ENCODE data around the gene BRD1.
"Not testable (repeated sequence)": the region's sequence is repeated elsewhere in the genome, so short reads cannot be mapped to it uniquely, and the experiment has no call there.

Gene BRD1

DNA sequence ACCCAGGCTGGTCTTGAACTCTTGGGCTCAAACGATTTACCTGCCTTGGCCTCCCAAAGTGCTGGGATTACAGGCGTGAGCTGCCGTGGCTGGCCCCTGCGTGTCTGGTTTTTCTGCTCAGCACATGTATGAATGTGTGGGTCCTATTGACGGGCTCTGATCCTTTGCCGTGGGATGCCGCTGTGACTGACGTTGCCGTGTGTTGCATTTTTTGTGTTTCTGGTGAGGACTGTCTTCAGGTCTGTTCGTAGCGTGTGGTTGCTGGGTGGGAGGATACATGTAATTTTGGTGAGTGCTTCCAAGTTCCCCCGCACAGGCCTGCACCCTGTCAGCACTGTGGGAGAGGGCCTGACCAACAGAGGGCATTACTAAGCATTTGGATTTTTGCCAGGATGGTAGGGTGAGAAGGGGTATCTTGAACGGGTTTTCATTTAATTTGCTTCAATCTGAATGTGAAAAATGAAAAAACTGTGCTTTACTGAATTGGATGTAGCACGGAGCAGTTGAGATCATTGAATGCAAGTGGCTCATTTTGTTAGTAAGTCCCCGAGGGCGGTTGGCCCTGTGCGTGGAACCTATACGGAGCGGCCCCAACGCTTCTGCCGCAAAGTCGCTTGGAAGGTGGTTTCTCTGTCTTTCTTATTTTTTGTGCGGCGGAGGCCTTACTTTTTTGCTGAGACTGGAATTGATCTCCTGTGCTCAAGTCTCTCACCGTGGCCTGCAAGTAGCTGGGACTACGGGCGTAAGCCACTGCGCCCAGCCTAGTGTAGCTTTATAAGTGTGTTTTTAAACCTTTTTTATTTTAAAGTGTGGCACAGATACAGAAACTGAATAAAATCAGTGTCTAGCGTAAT lies 34.2 kb upstream of the BRD1 start:
- Mint-ChIP-seq H3K27ac (peak overlapping the region; percentile 17), H3K4me1 (ENCODE audit: low read depth) (peaks cover 65% of the 10 kb centered on the region), H3K4me3 (no peak overlapping the region), H3K27me3 (no peaks in the 10 kb centered on the region), H3K36me3 (ENCODE audit: low read depth) (peaks cover 24% of the 10 kb centered on the region), H3K9me3 (peaks cover 8% of the 10 kb centered on the region)
- DNase-seq = no peak

DNA sequence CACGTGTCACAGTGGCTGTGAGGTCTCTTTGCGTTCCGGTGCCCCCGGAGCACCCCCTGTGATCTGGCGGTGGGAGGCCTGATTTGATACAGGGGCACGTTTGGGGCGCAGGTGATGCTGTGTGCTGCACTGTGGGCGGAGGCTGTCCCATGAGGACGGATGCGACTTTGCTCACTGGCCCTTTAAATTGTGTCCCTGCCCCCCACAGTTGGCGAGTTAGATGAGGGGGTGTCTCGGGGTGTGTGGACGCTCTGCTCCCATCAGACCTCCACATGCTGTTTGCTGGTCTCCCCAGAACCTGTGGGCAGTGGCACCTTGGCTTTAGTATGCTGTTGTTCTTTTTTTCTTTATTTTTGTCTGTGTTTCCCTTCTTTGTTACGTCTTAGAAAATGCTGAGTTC lies 31.2 kb upstream of the BRD1 start:
- peaks cover 68% of the 10 kb centered on the region for H3K4me1 Mint-ChIP-seq (ENCODE audit: low read depth)
- H3K4me3 Mint-ChIP-seq = no peak overlapping the region
- H3K27ac Mint-ChIP-seq = no peak overlapping the region
- no peaks in the 10 kb centered on the region for H3K9me3 Mint-ChIP-seq
- no peaks in the 10 kb centered on the region for H3K27me3 Mint-ChIP-seq
- no peak for DNase-seq
- peaks cover 21% of the 10 kb centered on the region for H3K36me3 Mint-ChIP-seq (ENCODE audit: low read depth)

DNA sequence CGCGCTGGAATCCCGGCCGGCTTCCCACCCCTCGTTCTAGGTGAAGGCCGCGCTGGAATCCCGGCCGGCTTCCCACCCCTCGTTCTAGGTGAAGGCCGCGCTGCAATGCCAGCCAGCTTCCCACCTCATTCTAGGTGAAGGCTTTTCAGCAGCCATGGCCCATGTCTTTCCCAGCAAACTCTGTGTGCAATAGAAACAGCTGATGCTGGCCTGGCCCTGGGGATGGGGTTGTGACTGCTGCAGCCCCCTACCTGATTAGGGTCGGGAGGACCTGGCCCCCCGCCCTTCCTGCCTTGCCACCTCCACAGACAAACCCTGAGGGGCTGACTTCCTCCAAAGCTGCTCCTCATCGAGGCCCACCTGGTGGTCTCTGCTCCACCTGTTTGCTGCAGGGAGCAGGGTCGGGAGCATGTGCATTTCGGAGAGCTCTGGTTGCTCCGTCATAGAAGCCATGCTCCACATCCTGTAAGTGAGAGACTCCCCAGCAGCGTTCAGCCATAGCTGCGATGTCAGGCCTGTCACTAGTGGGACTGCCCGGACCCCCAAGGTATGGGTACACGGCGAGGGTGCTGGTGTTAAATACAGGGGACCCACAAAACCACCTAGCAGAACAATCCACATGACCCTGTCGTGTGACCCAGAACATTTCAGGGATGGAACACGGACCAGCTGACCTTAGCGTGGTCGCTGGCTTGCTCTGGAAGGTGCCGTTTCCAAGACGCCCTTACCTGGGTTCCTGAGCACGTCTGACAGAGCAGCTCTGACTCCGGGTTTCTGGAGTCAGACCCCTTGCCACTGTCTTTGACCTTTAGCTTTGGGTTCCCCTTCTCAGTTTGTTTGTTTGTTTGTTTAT lies 29.3 kb upstream of the BRD1 start:
- Mint-ChIP-seq H3K27me3 (no peaks in the 10 kb centered on the region), H3K4me1 (ENCODE audit: low read depth) (peaks cover 56% of the 10 kb centered on the region), H3K27ac (peak overlapping the region; percentile 50), H3K4me3 (no peak overlapping the region), H3K9me3 (no peaks in the 10 kb centered on the region), H3K36me3 (ENCODE audit: low read depth) (peaks cover 21% of the 10 kb centered on the region)
- DNase-seq = no peak

DNA sequence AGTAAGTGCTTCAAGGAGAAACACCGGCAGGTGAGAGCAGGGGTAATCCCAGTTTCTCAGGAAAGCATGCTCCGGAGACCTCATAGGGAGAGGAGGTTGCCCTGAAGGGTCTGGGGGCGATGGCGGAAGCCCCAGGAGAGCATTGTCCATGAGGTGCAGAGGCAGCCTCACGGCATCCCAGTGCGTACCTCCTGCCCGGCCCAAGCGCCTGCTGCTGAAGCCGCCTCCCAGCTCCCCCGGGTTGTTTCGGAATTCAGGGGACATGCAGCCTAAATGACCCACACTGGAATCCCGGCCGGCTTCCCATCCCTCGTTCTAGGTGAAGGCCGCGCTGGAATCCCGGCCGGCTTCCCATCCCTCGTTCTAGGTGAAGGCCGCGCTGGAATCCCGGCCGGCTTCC lies 28.7 kb upstream of the BRD1 start:
- Mint-ChIP-seq H3K4me3 (peak overlapping the region; percentile 90), H3K4me1 (ENCODE audit: low read depth) (peaks cover 54% of the 10 kb centered on the region), H3K9me3 (no peaks in the 10 kb centered on the region), H3K27me3 (no peaks in the 10 kb centered on the region), H3K27ac (no peak overlapping the region), H3K36me3 (ENCODE audit: low read depth) (peaks cover 21% of the 10 kb centered on the region)
- no peak for DNase-seq

DNA sequence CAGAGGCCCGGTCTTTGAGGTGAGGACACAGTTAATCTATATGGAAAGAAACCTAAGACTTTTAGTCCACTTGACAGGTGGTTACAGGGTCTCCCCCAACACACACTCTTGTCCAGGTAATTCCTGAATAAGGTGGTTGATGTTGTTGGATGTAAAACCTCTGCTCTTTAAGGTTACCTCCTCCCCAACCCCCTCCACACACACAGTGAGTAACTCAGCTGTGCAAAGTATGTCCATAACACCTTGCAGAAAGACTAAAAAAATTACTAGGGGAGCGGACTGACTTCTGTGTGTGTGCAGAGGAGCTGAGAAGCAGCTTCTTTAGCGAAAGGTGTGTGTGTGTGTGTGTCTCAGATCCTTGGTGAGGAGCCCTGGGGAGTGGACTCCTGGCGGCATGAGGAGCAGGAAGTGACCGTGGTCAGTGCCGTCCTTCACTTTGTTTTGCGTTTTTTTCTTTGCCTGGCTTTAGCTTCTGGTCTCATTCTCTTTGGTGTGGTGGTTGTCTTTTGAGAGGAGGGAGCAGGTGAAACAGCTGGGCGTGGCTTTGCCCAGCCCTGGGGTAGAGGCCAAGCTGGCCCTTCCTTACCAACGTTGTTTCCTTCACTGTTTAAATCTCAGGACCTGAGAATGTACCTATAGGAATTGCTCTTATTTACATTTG lies 27.7 kb upstream of the BRD1 start:
- Mint-ChIP-seq H3K9me3 (no peaks in the 10 kb centered on the region), H3K4me1 (ENCODE audit: low read depth) (peaks cover 50% of the 10 kb centered on the region), H3K27ac (peak overlapping the region; percentile 61), H3K27me3 (peaks cover 6% of the 10 kb centered on the region), H3K4me3 (peak overlapping the region; percentile 90), H3K36me3 (ENCODE audit: low read depth) (peaks cover 21% of the 10 kb centered on the region)
- DNase-seq = no peak

DNA sequence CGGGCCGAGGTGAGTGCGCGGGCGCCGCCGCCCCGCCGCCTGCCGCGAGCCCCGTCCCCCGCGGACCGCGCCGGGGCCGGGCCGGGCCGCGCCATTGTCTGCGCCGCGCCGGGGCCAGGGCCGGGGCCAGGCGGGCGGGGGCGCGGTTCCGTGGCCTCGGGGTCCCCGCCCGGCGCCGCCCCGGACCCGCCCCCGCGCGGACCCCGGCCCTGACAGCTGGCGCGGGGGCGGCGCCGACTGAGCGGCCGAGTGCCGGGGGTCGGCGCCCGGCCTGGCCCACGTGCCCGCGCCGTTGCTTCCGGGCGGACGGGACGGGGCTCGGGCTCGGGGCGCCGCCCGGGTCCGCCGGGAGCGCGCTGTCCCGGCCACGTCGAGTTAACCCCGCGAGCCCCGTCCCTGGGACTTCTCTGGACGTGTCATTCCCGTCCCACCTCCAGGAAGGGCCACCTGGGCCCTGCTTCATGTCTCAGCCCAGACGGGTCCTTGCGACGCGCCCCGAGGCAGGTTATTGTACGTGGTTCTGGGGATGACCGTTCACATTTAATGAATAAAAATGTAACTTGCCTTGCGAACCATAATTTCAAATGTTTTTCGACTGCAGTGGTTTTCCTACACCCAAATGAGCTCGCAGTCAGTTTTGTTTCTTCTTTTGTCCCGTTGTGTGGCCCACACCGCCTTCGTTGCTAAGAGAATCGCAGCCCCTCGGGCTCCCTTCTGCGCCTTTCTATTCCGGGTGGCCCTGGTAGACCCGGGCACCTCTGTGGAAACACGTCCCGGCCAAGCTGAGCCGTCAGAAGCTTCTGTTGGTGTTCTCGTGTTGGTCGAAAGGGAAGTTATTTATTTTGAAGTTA lies 26.5 kb upstream of the BRD1 start:
- no peaks in the 10 kb centered on the region for H3K9me3 Mint-ChIP-seq
- peaks cover 21% of the 10 kb centered on the region for H3K36me3 Mint-ChIP-seq (ENCODE audit: low read depth)
- H3K27ac Mint-ChIP-seq = peak overlapping the region; percentile 92
- peaks cover 51% of the 10 kb centered on the region for H3K4me1 Mint-ChIP-seq (ENCODE audit: low read depth)
- H3K4me3 Mint-ChIP-seq = peak overlapping the region; percentile 90
- peak; percentile 55 for DNase-seq
- peaks cover 14% of the 10 kb centered on the region for H3K27me3 Mint-ChIP-seq

DNA sequence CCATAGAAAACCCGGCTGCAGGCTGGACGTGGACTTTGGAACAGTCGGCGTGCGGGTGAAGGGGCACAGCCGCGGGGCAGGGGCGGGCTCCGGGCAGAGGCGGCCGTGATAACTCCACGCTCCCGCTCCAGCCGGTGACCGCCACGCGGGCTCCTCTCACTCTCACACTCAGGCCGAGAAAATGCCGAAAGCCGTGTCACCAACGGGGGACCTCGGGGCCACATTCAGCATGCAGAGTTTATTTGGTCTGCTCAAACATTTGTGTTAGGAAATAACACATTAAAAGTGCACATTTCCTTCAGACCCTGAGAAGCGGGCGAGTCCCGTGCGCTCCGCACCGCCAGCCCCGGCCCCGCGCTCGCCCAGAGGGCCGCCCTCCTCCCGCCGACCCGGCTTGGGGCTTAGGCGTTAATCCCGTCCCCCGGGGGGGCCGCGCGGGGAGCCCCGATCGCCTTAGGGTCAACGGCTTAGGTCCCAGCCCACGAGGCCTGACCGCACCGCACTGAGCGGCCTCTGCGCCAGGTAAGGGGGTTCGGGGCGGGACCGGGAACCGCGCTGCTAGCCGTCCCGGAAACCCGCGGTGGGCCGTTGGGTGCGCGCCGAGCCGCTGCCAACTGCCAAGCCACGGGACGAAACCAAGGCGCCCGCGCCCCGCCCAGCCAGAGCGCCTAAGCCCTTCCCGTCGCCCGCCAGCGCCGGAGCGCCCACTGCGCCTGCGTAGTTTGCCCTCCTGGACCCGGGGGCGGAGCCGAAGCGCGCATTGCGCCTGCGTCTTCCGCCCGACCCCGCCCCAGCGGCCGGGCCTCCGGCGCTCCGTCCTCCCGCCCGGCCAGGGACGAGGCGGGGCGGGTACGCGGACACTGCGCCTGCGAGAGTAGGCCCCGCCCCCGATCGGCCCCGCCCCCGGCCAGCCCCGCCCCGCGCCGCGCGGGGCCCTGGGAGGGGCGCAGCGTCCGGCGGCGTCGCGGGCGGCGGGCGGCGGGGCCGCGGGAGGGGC lies 25.5 kb upstream of the BRD1 start, which contains the start of gene ZBED4:
ZBED4 (plus strand) TSS at position 947 of the 997 bp plus-strand sequence. CDS start 29,819 bp downstream, outside the sequence.
- peaks cover 41% of the 10 kb centered on the region for H3K4me1 Mint-ChIP-seq (ENCODE audit: low read depth)

DNA sequence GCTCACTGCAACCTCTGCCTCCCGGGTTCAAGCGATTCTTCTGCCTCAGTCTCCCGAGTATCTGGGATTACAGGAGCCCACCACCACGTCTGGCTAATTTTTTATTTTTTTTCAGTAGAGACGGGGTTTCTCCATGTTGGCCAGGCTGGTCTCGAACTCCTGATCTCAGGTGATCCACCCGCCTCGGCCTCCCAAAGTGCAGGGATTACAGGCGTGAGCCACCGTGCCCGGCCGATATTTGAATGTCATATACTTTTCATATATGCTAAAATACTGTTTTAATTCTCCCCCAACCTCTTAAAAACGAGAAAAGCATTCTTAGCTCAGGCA lies 24.9 kb upstream of the BRD1 start:
- H3K27me3 Mint-ChIP-seq = peaks cover 22% of the 10 kb centered on the region
- H3K4me3 Mint-ChIP-seq = peak overlapping the region; percentile 69
- DNase-seq, H3K9me3 Mint-ChIP-seq: not testable (repeated sequence)
- peak overlapping the region; percentile 44 for H3K27ac Mint-ChIP-seq
- peaks cover 14% of the 10 kb centered on the region for H3K36me3 Mint-ChIP-seq (ENCODE audit: low read depth)
- H3K4me1 Mint-ChIP-seq (ENCODE audit: low read depth) = peaks cover 39% of the 10 kb centered on the region

More for the DNA sequence above, 25.5 kb upstream of the BRD1 start, which contains the start of gene ZBED4:
- peaks cover 14% of the 10 kb centered on the region for H3K36me3 Mint-ChIP-seq (ENCODE audit: low read depth)
- H3K27ac Mint-ChIP-seq = peak within 1 kb of the TSS; percentile 92
- H3K9me3 Mint-ChIP-seq = no peaks in the 10 kb centered on the region
- peaks cover 16% of the 10 kb centered on the region for H3K27me3 Mint-ChIP-seq
- peak within 1 kb of the TSS; percentile 90 for H3K4me3 Mint-ChIP-seq
- DNase-seq = peak; percentile 99

DNA sequence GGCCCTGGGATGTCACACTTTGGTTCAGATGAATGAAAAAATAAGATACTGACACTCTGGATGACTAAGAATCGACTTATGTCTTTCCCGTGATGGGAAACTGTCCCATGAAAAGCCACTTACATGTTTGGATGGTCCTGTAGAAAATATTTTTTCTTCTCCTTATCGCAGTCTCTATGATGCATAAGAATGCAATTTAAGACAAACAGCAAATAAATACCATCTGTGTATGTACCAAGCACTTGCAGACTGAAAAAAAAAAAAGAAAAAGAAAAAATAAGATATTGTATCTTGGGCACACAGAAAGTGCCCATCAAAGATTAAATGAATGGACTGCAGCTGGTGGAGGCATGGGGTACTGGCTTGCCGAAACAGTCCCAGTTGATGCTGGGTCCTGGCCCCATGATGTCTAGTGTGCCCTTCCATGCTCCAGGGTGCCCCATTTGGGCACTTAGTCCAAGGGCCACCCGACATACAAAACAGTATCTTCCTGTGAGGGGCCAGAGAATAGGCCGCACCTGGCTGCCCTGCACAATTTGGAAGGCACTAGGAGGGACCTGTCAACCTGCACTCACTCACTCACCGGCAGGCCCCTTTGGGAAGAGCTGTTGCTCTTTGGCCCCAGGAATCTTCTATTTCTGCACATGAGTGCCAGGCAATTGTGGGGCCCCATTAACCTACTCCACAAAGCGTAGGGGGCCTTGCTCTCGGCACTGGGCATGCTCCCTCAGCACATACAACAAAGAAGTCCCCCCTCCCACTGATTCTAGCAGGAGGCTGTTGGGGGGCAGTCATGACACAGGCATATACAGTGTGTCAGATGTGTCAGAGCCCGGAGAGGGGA lies 23.5 kb upstream of the BRD1 start:
- peak overlapping the region; percentile 41 for H3K4me3 Mint-ChIP-seq
- no peak for DNase-seq
- H3K9me3 Mint-ChIP-seq = no peaks in the 10 kb centered on the region
- H3K36me3 Mint-ChIP-seq (ENCODE audit: low read depth) = peaks cover 11% of the 10 kb centered on the region
- H3K4me1 Mint-ChIP-seq (ENCODE audit: low read depth) = peaks cover 31% of the 10 kb centered on the region
- peaks cover 26% of the 10 kb centered on the region for H3K27me3 Mint-ChIP-seq
- H3K27ac Mint-ChIP-seq = peak overlapping the region; percentile 8

DNA sequence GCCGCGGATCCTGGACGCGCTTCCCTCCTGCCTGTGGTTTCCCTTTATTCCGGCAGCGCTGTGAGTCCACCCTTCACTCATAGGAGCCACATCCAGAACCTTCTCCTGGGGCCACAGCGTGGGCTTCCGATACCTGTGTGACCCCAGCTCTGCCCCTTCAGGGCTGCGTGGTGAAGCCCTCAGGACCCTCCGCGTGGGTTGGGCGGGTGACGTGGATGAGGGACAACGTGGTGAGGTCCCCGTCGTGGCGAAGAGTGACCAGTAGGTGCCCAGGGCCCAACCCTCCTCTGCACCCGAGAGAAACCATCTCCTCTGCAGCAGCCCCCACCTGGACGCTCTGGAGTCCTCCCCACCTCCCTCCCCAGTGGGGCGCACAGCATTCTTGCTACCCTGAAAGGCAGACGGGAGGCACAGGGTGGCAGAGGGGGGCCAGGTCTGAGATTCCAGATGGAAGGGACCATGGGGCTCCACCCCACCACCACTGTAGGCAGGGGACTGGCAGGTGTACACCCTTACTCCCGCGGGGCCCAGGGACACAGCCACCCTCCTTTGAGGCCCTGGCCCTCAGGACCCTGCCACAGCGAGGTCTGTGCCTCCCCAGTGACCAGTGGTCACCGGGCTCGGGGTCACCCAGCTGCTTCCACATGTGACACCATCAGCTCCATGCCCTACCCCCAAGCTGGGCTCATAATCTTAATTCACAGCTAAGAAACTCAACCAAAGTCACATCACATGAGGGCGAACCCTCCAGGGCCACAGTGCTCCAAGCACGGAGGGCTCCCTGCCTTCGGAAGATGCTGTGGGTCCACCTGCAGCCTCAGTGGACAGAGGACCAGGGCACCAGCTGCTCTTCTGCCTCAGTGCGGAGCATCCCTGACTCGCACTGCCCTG lies 22.6 kb upstream of the BRD1 start:
- no peak for DNase-seq
- H3K27me3 Mint-ChIP-seq = peaks cover 26% of the 10 kb centered on the region
- H3K4me3 Mint-ChIP-seq = peak overlapping the region; percentile 46
- peaks cover 22% of the 10 kb centered on the region for H3K4me1 Mint-ChIP-seq (ENCODE audit: low read depth)
- peaks cover 5% of the 10 kb centered on the region for H3K36me3 Mint-ChIP-seq (ENCODE audit: low read depth)
- no peaks in the 10 kb centered on the region for H3K9me3 Mint-ChIP-seq
- H3K27ac Mint-ChIP-seq = no peak overlapping the region

DNA sequence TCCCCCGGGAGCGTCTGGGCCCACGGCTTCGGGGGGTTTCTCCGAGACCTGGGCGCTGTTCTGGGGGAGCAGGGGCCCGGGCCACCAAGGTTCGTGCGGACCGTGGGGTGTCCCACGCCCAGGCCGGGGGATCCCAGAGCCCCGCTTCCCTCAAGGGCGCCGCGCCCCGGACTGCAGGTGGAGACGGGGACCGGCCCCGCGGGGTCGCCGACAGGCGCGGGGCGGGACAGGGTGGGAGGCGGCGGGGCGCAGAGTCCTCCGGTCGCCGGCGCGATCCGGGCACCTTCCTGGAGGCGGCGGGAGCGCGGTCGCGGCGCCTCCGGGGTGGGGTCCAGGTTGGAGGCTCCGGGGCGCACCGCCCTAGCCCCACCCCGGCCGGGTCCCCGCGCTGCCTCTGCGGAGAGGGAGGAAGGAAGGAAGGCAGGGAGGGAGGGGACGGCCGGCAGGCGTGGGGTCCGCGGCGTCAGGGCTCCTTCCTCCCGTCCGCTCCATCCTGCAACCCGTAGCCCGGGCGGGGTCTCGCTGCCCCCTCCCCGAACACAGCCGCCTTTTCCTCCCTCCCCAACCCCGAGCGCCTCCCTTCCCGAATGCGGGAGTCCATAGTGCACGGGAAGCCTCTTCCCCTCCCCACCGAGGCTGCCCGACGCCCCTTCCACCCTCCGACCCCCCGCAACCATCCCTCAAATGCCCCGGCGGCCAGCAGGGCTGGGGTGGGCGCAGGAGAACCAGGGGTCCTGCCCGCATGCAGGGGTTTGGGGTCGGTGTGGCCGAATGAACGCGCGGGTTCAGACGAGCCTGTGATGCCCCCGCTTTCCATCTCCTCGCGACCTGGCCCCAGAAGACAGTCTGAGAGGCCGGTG lies 21.7 kb upstream of the BRD1 start:
- Mint-ChIP-seq H3K36me3 (ENCODE audit: low read depth) (peaks cover 1% of the 10 kb centered on the region), H3K4me1 (ENCODE audit: low read depth) (peaks cover 14% of the 10 kb centered on the region), H3K4me3 (peak overlapping the region; percentile 46), H3K27ac (no peak overlapping the region), H3K9me3 (no peaks in the 10 kb centered on the region), H3K27me3 (peaks cover 26% of the 10 kb centered on the region)
- no peak for DNase-seq
